MCF 10A (cell line): Measurements from ENCODE around the gene FBXO47. TPM values are rescaled to one million over a fixed set of nuclear protein-coding genes. Genes with fewer than 3 reads are reported as not detected.

ENCODE experiments used
- BruUV-seq: library from RNA; stranded (reverse); fragments of 400-500 nt; replicated peaks from 2 replicates; lab custom pipeline; 2021; lab: Mats Ljungman, UMichigan
- CTCF ChIA-PET: fragments of 300-600 bp; sonication (Branson Sonifier 250); formaldehyde crosslinking; extraction: SDS; loops from one replicate; lab custom pipeline; 2021; ENCODE audit warnings: antibody characterized with exemption, inconsistent platforms; lab: Yijun Ruan, JAX
- POLR2A ChIA-PET: fragments of 300-600, 350-650 bp; sonication (Branson Sonifier 250); formaldehyde crosslinking; extraction: SDS; loops from one replicate; lab custom pipeline; 2020; ENCODE audit warnings: antibody characterized with exemption, inconsistent platforms; lab: Yijun Ruan, JAX
- DNase-seq: peaks from one replicate; pipeline ENCODE4 v3.0.0-alpha.2; 2018; ENCODE audit not compliant: unreplicated experiment
- H3K27ac Mint-ChIP-seq: one replicate; pipeline ENCODE4 v1.8.0; 2022; ENCODE audit warnings: mild to moderate bottlenecking, low read depth, mixed read lengths; ENCODE audit not compliant: unreplicated experiment
- H3K27me3 Mint-ChIP-seq: one replicate; pipeline ENCODE4 v1.8.0; 2022; ENCODE audit warnings: mixed read lengths; ENCODE audit not compliant: insufficient read depth, unreplicated experiment
- H3K36me3 Mint-ChIP-seq: one replicate; pipeline ENCODE4 v1.8.0; 2022; ENCODE audit warnings: mild to moderate bottlenecking, moderate library complexity, mixed read lengths; ENCODE audit not compliant: insufficient read depth, unreplicated experiment
- H3K4me1 Mint-ChIP-seq: one replicate; pipeline ENCODE4 v1.8.0; 2022; ENCODE audit warnings: mixed read lengths; ENCODE audit not compliant: insufficient read depth, unreplicated experiment
- H3K4me3 Mint-ChIP-seq: one replicate; pipeline ENCODE4 v1.8.0; 2022; ENCODE audit warnings: mild to moderate bottlenecking, moderate library complexity, mixed read lengths; ENCODE audit not compliant: unreplicated experiment
- H3K9me3 Mint-ChIP-seq: one replicate; pipeline ENCODE4 v1.8.0; 2022; ENCODE audit warnings: mixed read lengths; ENCODE audit not compliant: unreplicated experiment
- intact Hi-C: fragments of 100-400 bp; cut with micrococcal nuclease; formaldehyde crosslinking; loops from 2 replicates; pipeline ENCODE4 v1.14.1; 2022
- total RNA-seq: library from RNA; stranded (reverse); gene quantifications from 2 replicates; pipeline ENCODE4 v1.2.3, GENCODE V29; 2022
- TF ChIP-seq, protein P1 (sequence below): fragments of 200-600 bp; IDR thresholded peaks from one replicate; pipeline ENCODE4 v1.8.0; 2022; ENCODE audit warnings: antibody characterized with exemption, mild to moderate bottlenecking; ENCODE audit not compliant: unreplicated experiment

Gene FBXO47
- total RNA-seq, 1 experiment from 2014 or later = not detected

DNA sequence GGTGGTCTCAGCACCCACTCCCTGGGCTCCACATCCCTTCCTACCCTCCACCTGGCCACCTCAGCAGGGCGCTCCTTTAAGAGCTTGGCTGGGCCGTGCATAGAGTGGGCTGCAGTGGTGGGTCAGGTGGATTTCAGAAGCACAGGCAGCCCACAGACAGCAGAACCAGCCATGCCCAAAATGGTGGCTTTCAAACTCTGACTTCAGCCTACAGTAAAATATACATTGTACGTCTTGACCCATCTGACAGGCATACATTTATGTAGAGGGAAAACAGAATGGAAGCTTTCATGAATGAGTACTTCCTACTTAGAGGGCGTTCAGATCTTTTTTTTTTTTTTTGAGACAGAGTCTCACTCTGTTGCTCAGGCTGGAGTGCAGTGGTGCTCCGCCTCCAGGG, 67.8 kb downstream of the FBXO47 start:
- Mint-ChIP-seq H3K27ac (no peak overlapping the region), H3K4me1 (peaks cover 8% of the 10 kb centered on the region), H3K36me3 (peaks cover 38% of the 10 kb centered on the region), H3K9me3 (no peaks in the 10 kb centered on the region), H3K27me3 (no peaks in the 10 kb centered on the region), H3K4me3 (no peak overlapping the region)
- CTCF ChIA-PET = no interaction called here
- BruUV-seq = no TSS peak
- intact Hi-C loops = no loop called here
- no peak for DNase-seq
- TF ChIP-seq, protein P1, sequence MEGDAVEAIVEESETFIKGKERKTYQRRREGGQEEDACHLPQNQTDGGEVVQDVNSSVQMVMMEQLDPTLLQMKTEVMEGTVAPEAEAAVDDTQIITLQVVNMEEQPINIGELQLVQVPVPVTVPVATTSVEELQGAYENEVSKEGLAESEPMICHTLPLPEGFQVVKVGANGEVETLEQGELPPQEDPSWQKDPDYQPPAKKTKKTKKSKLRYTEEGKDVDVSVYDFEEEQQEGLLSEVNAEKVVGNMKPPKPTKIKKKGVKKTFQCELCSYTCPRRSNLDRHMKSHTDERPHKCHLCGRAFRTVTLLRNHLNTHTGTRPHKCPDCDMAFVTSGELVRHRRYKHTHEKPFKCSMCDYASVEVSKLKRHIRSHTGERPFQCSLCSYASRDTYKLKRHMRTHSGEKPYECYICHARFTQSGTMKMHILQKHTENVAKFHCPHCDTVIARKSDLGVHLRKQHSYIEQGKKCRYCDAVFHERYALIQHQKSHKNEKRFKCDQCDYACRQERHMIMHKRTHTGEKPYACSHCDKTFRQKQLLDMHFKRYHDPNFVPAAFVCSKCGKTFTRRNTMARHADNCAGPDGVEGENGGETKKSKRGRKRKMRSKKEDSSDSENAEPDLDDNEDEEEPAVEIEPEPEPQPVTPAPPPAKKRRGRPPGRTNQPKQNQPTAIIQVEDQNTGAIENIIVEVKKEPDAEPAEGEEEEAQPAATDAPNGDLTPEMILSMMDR = no peak
- POLR2A ChIA-PET = interaction anchor here (0.7 kb wide), 2 partner anchors 100 to 313 kb away, joined by 3 to 4 read pairs; no protein-coding TSS in a partner anchor

DNA sequence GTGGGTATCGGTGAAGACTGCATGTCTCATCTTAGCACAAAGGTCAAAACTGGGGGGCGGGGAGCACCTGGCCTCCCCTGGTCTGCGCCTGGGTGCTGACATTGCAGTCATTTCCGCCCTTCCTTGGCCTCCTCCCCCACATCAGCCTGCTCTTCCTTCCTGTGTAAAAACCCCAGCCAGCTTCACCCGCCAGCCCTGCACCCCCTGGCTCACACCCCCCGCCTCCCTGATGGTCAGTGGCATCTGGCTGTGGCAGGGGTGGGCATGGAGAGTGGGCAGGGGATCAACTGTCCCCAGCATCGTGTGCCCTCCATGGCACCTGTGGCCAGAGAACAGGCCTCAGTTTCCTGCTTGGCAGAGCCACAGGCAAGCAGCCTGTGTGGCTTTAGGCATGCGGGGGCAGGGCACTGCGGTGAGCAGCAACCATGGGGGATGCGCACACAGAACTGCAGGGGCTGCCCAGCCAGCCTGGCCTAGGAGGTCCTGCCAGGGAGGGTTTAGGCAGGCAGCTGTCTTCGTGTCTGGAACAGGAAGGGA, 68.3 kb downstream of the FBXO47 start:
- Mint-ChIP-seq H3K27me3 (no peaks in the 10 kb centered on the region), H3K4me1 (peaks cover 8% of the 10 kb centered on the region), H3K27ac (no peak overlapping the region), H3K4me3 (no peak overlapping the region), H3K9me3 (no peaks in the 10 kb centered on the region), H3K36me3 (peaks cover 37% of the 10 kb centered on the region)
- POLR2A ChIA-PET = interaction anchor here (0.7 kb wide), 2 partner anchors 99 to 313 kb away, joined by 3 to 4 read pairs; no protein-coding TSS in a partner anchor
- no peak for DNase-seq
- CTCF ChIA-PET = interaction anchor here (1.2 kb wide), 1 partner anchor 7 kb away, joined by 3 read pairs; no protein-coding TSS in a partner anchor
- no TSS peak for BruUV-seq
- TF ChIP-seq, protein P1 = no peak
- intact Hi-C loops = no loop called here

DNA sequence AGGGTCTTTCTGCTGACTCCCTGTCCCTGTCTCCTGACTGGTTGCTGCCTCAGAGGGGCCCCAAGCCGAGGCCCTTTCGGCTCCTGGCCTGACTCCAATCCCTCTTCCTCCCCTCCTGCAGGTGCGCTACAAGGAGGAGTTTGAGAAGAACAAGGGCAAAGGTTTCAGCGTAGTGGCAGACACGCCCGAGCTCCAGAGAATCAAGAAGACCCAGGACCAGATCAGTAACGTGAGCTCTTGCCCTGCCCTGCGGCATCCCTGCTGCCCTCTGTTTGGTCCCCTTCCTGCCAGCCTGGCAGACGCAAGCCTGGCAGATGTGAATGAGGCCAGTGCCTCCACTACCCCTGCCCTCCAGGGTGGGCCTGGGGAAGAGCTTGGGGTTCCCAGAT, 68.9 kb downstream of the FBXO47 start:
- H3K36me3 Mint-ChIP-seq = peaks cover 31% of the 10 kb centered on the region
- no peaks in the 10 kb centered on the region for H3K9me3 Mint-ChIP-seq
- TF ChIP-seq, protein P1 = no peak
- POLR2A ChIA-PET = no interaction called here
- no peak for DNase-seq
- intact Hi-C loops = no loop called here
- CTCF ChIA-PET = interaction anchor here (1.2 kb wide), 1 partner anchor 8 kb away, joined by 3 read pairs; no protein-coding TSS in a partner anchor
- BruUV-seq = no TSS peak
- H3K4me1 Mint-ChIP-seq = peaks cover 8% of the 10 kb centered on the region
- H3K4me3 Mint-ChIP-seq = no peak overlapping the region
- H3K27ac Mint-ChIP-seq = no peak overlapping the region
- H3K27me3 Mint-ChIP-seq = no peaks in the 10 kb centered on the region

DNA sequence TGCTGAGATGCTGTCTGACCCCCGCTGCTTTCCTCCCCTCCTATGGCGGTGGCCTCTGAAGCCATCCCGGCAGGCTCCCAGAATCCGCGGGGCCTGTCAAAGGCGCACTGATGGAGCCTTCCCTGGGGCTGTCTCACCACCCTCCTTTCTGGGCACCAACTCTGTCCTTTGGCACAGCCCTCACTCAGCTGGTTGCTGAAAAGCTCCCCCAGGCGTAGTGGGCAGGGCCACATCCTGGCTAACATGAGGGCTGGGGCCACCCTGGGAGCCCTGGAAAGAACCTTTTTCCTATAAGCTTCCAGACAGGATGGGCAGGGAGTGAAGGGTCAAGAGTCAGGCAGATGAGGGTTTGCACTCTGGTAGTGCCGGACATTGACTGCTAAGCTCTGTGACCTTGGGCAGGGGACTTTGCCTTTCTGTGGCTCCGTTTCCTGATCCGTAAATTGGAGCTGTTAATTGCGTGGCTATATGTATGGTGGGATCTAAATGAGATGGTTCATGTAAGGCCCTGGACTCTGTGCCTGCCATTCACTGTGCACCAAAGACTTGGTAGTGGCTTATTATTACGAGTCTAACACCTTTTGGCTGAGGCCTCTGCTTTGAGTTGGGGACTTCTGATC, 69.4 kb downstream of the FBXO47 start:
- H3K4me1 Mint-ChIP-seq = peaks cover 8% of the 10 kb centered on the region
- H3K9me3 Mint-ChIP-seq = no peaks in the 10 kb centered on the region
- CTCF ChIA-PET = interaction anchor here (1.2 kb wide), 1 partner anchor 9 kb away, joined by 3 read pairs; no protein-coding TSS in a partner anchor
- TF ChIP-seq, protein P1 = no peak
- no TSS peak for BruUV-seq
- H3K4me3 Mint-ChIP-seq = no peak overlapping the region
- no peak for DNase-seq
- intact Hi-C loops = no loop called here
- peaks cover 33% of the 10 kb centered on the region for H3K36me3 Mint-ChIP-seq
- H3K27ac Mint-ChIP-seq = no peak overlapping the region
- H3K27me3 Mint-ChIP-seq = no peaks in the 10 kb centered on the region
- POLR2A ChIA-PET = no interaction called here
